HG03558 (cell line): ENCODE data around the gene ELOF1.
"Not testable (repeated sequence)": the region's sequence is repeated elsewhere in the genome, so short reads cannot be mapped to it uniquely, and the experiment has no call there.

Experiments
- ATAC-seq: cut with Tn5 transposase; IDR thresholded peaks from one replicate; pipeline ENCODE4 v1.9.1; 2021; ENCODE audit warnings: moderate number of reproducible peaks; ENCODE audit not compliant: unreplicated experiment; ENCODE audit errors: extremely low read depth

The ELOF1 gene

GRCh38 chr19:11573354-11573753, 14.3 kb upstream of the ELOF1 start:
- ATAC-seq: not testable (repeated sequence)

GRCh38 chr19:11570039-11570462, 11.0 kb upstream of the ELOF1 start:
- ATAC-seq: no peak

- no peak for ATAC-seq
These were observed 7.1 kb upstream of the ELOF1 start for GRCh38 chr19:11566164-11566563.

- ATAC-seq: not testable (repeated sequence)
These were observed 6.6 kb upstream of the ELOF1 start for GRCh38 chr19:11565649-11565980.

GRCh38 chr19:11564082-11564807, 5.2 kb upstream of the ELOF1 start:
- not testable (repeated sequence) for ATAC-seq

GRCh38 chr19:11563532-11563931, 4.5 kb upstream of the ELOF1 start:
- ATAC-seq: no peak

- ATAC-seq: peak; percentile 25
These were observed 1.5 kb upstream of the ELOF1 start for GRCh38 chr19:11560404-11561051.

- ATAC-seq: no peak
These were observed 2.2 kb downstream of the ELOF1 start for GRCh38 chr19:11556634-11557420.

GRCh38 chr19:11555246-11555645, 3.8 kb downstream of the ELOF1 start:
- ATAC-seq: no peak

- ATAC-seq: no peak
These were observed 4.9 kb downstream of the ELOF1 start for GRCh38 chr19:11554160-11554559.

GRCh38 chr19:11552666-11553372, 6.2 kb downstream of the ELOF1 start:
- ATAC-seq: no peak

- no peak for ATAC-seq
These were observed 7.3 kb downstream of the ELOF1 start for GRCh38 chr19:11551603-11552235.

- ATAC-seq: no peak
These were observed 8.8 kb downstream of the ELOF1 start for GRCh38 chr19:11550265-11550664.

GRCh38 chr19:11549386-11549953, 9.6 kb downstream of the ELOF1 start:
- no peak for ATAC-seq

GRCh38 chr19:11547929-11548700, 10.9 kb downstream of the ELOF1 start:
- no peak for ATAC-seq

GRCh38 chr19:11541238-11541637, 17.8 kb downstream of the ELOF1 start:
- no peak for ATAC-seq

GRCh38 chr19:11540645-11541044, 18.4 kb downstream of the ELOF1 start:
- no peak for ATAC-seq

- ATAC-seq: no peak
These were observed 19.3 kb downstream of the ELOF1 start for GRCh38 chr19:11539495-11540365.
